Ramos (cell line): ENCODE data around the gene IGFBP2.

Experiments used
- in situ Hi-C: fragments of 300-500 bp; cut with MboI; formaldehyde crosslinking; loops from one replicate; pipeline ENCODE4 v1.14.3; 2022; ENCODE audit warnings: low sequenced_read_pairs; ENCODE audit not compliant: unreplicated experiment

Gene IGFBP2

GRCh38 chr2:216615298-216616082 is 17.7 kb upstream of the IGFBP2 start:
- in situ Hi-C loops: no loop called here

- in situ Hi-C loops: no loop called here
Observed at GRCh38 chr2:216616083-216616678, 17.0 kb upstream of the IGFBP2 start.

DNA sequence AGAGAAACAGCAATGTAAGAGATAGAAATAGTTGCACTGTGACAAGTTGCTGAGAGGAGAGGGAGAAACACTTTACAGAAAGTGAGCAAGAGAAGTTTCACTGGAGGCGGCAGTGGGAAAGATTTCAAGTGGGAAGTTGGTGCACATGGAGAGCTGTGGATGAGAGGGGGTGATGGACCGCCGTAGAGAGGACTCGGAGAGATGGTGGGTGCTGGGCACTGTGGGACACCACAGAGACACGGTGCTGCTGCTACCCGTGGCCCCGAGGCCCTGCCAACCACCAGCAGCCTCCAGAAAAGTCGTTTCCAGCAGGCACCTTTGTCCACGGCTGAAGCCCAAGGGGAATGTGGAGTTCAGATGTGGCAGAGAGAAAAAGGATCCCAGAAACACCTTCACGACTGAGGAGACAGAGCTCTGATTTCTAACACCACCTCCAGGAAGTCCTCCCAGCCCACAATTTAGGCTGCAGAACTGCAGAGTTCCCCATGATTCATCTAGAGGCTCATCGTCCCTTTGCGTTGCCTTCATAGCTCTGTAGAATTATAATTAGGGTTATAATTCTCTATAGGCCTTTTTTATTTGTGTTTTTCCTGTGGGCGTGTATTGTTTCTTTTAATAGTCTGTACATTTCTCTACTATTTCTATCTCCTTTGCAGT is 15.9 kb upstream of the IGFBP2 start:
- in situ Hi-C loops: no loop called here

GRCh38 chr2:216618785-216619184 is 14.4 kb upstream of the IGFBP2 start:
- in situ Hi-C loops: no loop called here

DNA sequence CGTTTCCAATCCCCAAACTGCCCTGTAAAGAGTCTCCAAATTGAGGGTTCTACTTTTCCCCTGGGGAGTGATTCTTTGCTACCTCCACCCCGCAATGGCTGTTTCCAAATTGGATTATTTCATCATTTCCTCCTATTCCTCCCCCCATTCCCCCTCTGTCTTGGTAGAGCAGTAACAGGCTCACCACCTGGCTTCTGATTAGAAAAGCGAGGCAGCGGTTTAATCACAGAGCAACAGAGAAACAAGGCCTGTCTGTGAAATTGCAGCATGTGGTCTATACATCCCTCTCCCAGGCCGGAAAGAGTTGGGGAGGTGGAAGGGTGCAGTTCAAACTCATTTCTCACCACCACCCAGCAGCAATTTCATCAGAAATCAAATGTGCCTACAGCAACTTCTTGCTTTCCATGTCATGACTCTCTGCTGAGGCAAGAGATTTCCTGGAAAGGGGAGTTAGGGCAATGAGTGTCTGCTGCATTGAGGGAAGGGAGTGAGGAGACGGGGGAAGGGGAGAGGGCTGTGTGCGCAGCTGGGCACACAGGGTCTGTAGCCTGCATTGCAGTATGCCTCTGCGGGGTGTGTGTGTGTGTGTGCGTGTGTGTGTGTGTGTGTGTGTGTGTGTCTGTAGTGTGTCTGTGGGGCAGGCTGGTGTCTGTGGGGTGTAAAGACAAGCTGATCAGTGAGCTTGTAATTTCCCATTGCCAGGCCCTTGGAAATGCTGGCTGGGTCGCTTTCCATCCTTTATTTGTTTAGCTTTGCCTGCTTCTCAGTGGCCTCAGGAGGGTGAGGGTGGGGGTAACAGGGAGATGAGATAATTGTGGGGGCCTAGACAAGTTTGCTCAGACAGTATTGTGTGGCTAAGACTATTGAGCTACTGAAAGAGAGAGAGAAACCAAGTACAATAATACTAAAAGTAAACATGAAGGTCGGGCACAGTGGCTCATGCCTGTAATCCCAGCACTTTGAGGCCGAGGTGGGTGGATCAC is 13.5 kb upstream of the IGFBP2 start:
- in situ Hi-C loops: no loop called here

DNA sequence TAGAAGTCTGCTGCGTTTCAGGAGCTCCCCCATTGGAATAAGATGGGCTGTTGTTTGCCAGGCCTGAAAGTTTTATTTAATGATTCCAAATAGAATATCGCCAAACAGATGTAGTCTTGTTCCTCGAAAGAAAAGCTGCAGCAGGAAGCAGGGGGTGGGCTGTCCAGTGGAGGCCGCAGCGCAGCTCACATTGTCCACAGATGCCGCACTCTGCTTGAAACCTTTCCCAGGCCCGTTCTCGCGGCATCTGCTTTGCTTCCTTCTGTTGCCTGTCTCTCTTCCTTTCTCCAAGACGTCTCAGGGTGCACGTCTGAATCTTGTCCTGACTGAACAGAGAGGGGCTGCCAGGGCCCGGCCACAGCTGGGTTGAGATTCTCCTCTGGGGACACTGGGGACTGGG is 12.4 kb upstream of the IGFBP2 start:
- in situ Hi-C loops: no loop called here

DNA sequence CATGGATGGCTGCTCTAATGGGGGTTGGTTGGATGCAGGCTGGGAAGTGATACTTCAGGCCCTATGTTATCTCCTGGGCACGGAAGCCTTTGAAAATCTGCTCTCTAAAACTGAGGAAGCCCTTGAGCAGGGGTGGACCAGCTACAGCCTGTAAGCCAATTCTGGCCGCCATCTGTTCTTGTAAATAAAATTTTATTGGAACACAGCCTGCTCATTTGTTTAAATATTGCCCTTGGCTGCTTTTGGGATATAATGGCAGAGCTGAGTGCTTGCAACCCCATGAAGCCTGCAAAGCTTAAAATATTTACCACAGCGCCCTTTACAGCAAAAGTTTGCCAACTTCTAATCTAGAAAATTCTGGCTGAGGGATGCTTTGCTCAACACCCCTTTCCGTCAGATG is 11.9 kb upstream of the IGFBP2 start:
- in situ Hi-C loops: no loop called here

- in situ Hi-C loops: no loop called here
Observed at GRCh38 chr2:216622526-216622925, 10.7 kb upstream of the IGFBP2 start.

GRCh38 chr2:216624251-216624650 is 9.0 kb upstream of the IGFBP2 start:
- in situ Hi-C loops: no loop called here

- in situ Hi-C loops: no loop called here
Observed at GRCh38 chr2:216626168-216626874, 6.9 kb upstream of the IGFBP2 start.

GRCh38 chr2:216626875-216627245 is 6.4 kb upstream of the IGFBP2 start:
- in situ Hi-C loops: no loop called here

- in situ Hi-C loops: no loop called here
Observed at GRCh38 chr2:216629784-216630183, 3.4 kb upstream of the IGFBP2 start.

DNA sequence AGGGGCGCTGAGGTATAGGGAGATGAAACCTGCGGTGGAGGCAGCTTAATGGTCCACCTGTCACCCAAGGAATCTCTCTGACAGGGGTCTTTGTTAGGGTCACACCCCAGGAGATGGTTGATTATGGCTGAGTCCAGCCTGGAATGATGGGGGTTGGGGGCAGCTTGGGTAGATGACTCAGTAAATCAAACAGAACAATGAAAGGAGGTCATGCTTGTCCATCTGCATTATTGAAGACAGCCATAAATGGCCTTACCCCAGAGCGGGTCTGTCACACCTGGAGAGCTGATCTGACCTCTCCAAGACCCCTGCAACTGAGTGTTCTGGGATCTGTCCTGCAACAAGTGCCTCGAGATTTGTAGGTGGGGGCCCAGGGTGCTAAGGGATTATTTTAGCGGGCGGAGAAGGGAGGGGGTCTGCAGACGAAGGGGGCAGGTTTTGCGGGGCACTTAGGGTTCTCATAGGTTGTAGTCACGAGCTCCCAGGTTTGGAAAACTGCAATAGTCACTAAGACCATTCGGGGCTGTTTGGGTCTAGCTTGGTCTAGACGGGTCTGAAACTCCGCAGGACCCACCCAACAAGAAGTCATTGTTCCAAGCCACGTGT is 771 bp upstream of the IGFBP2 start:
- in situ Hi-C loops: no loop called here

DNA sequence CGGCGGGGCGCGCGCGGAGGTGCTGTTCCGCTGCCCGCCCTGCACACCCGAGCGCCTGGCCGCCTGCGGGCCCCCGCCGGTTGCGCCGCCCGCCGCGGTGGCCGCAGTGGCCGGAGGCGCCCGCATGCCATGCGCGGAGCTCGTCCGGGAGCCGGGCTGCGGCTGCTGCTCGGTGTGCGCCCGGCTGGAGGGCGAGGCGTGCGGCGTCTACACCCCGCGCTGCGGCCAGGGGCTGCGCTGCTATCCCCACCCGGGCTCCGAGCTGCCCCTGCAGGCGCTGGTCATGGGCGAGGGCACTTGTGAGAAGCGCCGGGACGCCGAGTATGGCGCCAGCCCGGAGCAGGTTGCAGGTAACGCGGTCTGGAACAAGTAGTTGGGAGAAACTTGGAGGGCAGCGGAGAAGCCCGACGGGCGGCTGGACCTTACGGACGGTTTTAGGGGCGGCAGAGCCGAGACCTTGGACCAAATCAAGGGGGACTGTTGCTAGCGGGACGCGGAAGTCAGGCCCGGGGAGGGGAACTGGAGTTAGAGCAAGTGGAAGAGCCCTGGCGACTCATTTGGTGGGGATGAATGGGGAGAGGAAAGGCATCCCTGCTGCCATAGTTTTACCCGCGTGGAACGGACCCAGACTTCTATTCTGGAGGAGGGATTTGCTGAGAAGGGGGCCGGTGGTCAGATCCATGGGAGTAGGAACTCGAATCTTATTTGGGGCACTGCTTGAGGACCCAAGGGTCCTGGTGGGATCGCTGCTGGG is 573 bp downstream of the IGFBP2 start:
- in situ Hi-C loops: no loop called here

DNA sequence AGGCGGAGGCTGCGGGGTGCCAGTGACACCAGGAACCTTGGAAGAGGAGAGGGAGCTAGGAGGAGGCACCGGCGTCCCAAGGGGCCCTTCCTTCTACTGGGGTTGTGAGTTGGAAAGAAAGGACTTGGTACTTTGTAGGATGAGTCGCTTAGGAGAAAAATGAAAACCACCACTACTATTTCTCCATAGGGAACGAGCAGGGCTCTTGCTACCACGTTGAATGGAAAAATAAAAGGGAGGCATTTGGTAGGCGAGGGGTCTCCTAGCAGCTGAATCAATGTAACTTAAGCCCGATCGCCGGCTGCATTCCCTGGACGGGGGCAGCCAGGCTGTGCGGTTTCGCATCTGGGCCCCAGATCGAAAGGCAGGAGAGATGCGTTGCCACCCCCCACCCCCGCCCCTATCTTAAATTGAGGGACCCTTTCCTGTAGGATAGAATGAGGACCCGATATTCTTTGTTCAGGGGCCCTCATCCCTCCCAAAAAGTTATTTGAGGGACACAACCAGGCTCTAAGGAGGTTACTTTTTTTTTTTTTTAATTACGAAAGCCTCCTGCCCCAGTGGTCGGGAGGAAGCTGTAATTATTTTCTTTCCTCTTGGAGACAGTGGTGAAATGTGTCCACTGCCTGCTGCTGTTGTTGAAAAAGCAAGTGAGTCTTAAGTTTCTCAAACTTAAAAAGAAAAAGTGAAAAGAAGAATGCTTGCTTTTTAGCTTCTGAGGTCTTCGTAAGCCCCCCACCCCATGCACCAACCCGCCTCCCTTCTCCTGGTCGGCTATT is 1.3 kb downstream of the IGFBP2 start:
- in situ Hi-C loops: no loop called here

GRCh38 chr2:216635171-216635570 is 2.0 kb downstream of the IGFBP2 start:
- in situ Hi-C loops: no loop called here

DNA sequence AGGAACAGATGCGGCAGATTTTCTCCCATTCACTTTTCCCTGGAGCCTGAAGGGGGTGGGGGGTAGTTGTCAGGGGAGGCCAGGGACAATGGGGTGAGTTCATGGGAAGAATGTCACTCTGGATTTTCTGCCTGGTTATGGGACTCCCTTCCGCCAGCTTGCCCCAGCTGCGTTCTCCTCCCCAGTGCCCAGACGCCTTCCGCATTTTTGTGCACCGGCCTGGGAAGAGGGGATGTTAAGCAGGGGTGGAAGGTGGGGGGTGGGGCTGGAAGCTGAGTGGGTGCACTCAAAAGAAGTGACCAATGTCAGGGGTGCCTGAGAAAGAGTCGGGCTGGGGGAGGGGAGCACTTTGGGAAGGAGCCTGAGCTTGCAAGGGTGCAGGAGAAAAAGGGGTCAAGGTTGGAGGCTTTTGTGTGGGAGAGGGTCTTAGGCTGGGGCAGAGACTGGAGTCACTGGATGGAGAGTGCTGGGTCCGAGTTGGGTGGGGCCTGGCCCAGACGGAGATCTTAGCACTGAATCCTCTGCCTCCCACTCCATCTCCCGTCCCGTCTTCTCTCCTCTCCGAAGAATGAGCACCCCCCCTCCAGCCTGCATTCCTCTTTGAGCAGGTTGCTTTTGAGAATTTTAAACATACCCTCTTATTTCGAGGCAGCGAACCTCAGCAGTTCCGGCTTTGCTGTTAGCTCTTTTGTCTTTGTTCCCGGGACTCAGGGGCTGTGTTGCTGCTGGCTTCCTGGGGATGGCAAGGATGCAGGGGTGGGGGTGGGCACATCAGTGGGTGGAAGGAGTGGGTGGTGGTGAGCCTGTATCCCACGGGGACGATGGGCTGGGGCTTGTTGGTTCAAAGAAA is 2.7 kb downstream of the IGFBP2 start:
- in situ Hi-C loops: no loop called here
